NCI-H460 (cell line): ENCODE data around the gene VIM. TPM values are rescaled to one million over a fixed set of nuclear protein-coding genes. Genes with fewer than 3 reads are reported as not detected.

Experiments used
- DNase-seq: peaks from one replicate; pipeline ENCODE4 v3.0.0-alpha.2; 2016; ENCODE audit warnings: low read depth; ENCODE audit errors: extremely low read depth
- polyA plus RNA-seq: library from polyadenylated mRNA; depleted of rRNA; stranded (reverse); fragments of >200 nt; gene quantifications from 2 replicates; pipeline ENCODE4 v1.2.3, GENCODE V29; 2014; cell fraction: nucleus; rRNA removed
- total RNA-seq: library from RNA; depleted of rRNA; stranded (reverse); fragments of >200 nt; shearing (Covaris generic); gene quantifications from 2 replicates; pipeline ENCODE4 v1.2.3, GENCODE V29; 2014; rRNA removed

Gene VIM
- 1,621 and 1,743 TPM in 2 replicates for total RNA-seq
- polyA plus RNA-seq: 1,624 and 3,069 TPM in 2 replicates

GRCh38 chr10:17228091-17229015 lies at the start of gene VIM:
Gene VIM (plus strand): TSS chr10:17228241. CDS start chr10:17229423, 1,182 bp downstream.
- DNase-seq: peak; percentile 95

GRCh38 chr10:17179002-17179401 lies 49.0 kb upstream of the VIM start:
- DNase-seq: no peak

- no peak for DNase-seq
These were observed 46.9 kb upstream of the VIM start for GRCh38 chr10:17181110-17181509.

GRCh38 chr10:17181751-17182150 lies 46.3 kb upstream of the VIM start:
- no peak for DNase-seq

GRCh38 chr10:17183110-17183509 lies 44.9 kb upstream of the VIM start:
- no peak for DNase-seq

- DNase-seq: no peak
These were observed 42.2 kb upstream of the VIM start for GRCh38 chr10:17185873-17186272.

GRCh38 chr10:17188644-17189172 lies 39.3 kb upstream of the VIM start:
- DNase-seq: no peak

- DNase-seq: no peak
These were observed 37.4 kb upstream of the VIM start for GRCh38 chr10:17190602-17191001.

GRCh38 chr10:17195083-17195482 lies 33.0 kb upstream of the VIM start:
- DNase-seq: no peak

GRCh38 chr10:17196045-17196444 lies 32.0 kb upstream of the VIM start:
- DNase-seq: no peak

- DNase-seq: no peak
These were observed 31.5 kb upstream of the VIM start for GRCh38 chr10:17196573-17196972.

- no peak for DNase-seq
These were observed 28.7 kb upstream of the VIM start for GRCh38 chr10:17199351-17199804.

GRCh38 chr10:17200001-17200911 lies 27.8 kb upstream of the VIM start:
- DNase-seq: no peak

GRCh38 chr10:17200912-17201793 lies 26.9 kb upstream of the VIM start, which contains the start of gene TRDMT1:
Gene TRDMT1 (minus strand): TSS chr10:17201672. CDS start chr10:17201634, 38 bp downstream.
- peak; percentile 73 for DNase-seq

GRCh38 chr10:17201794-17202116 lies 26.3 kb upstream of the VIM start:
- no peak for DNase-seq

GRCh38 chr10:17202506-17202905 lies 25.5 kb upstream of the VIM start:
- DNase-seq: no peak

GRCh38 chr10:17202999-17203398 lies 25.0 kb upstream of the VIM start:
- DNase-seq: no peak

- no peak for DNase-seq
These were observed 24.6 kb upstream of the VIM start for GRCh38 chr10:17203416-17203815.

GRCh38 chr10:17206210-17206709 lies 21.8 kb upstream of the VIM start:
- DNase-seq: no peak

- no peak for DNase-seq
These were observed 19.6 kb upstream of the VIM start for GRCh38 chr10:17208476-17208875.
